HG02981 (cell line): ENCODE data around the gene IPO4.

Source experiments
- ATAC-seq: cut with Tn5 transposase; IDR thresholded peaks from one replicate; pipeline ENCODE4 v1.9.1; 2021; ENCODE audit warnings: mild to moderate bottlenecking, moderate library complexity; ENCODE audit not compliant: unreplicated experiment

The IPO4 gene

GRCh38 chr14:24194186-24194872 is 5.7 kb upstream of the IPO4 start:
- ATAC-seq: no peak

GRCh38 chr14:24192933-24193332 is 4.3 kb upstream of the IPO4 start:
- no peak for ATAC-seq

- no peak for ATAC-seq
These were observed 1.8 kb upstream of the IPO4 start for GRCh38 chr14:24190416-24190815.

- no peak for ATAC-seq
These were observed 844 bp upstream of the IPO4 start for GRCh38 chr14:24189460-24189859.

GRCh38 chr14:24189059-24189375 is 401 bp upstream of the IPO4 start:
- ATAC-seq: no peak

GRCh38 chr14:24187539-24187915 is 1.1 kb downstream of the IPO4 start:
- no peak for ATAC-seq

- no peak for ATAC-seq
These were observed 1.6 kb downstream of the IPO4 start for GRCh38 chr14:24186831-24187538.

GRCh38 chr14:24185741-24186140 is 2.9 kb downstream of the IPO4 start:
- ATAC-seq: no peak

GRCh38 chr14:24185026-24185425 is 3.6 kb downstream of the IPO4 start:
- ATAC-seq: no peak

GRCh38 chr14:24184104-24184970 is 4.3 kb downstream of the IPO4 start:
- ATAC-seq: no peak

GRCh38 chr14:24183014-24183481 is 5.6 kb downstream of the IPO4 start:
- no peak for ATAC-seq

- ATAC-seq: no peak
These were observed 6.3 kb downstream of the IPO4 start for GRCh38 chr14:24182110-24182882.

GRCh38 chr14:24181371-24182077 is 7.1 kb downstream of the IPO4 start:
- no peak for ATAC-seq

- ATAC-seq: no peak
These were observed 8.4 kb downstream of the IPO4 start for GRCh38 chr14:24179961-24180796.

GRCh38 chr14:24179294-24179960 is 9.2 kb downstream of the IPO4 start:
- ATAC-seq: no peak

- no peak for ATAC-seq
These were observed 10.0 kb downstream of the IPO4 start for GRCh38 chr14:24178399-24179178.

- ATAC-seq: no peak
These were observed 10.7 kb downstream of the IPO4 start for GRCh38 chr14:24177891-24178290.
